ENCODE data around the gene DIDO1.
"Not testable (repeated sequence)": the region's sequence is repeated elsewhere in the genome, so short reads cannot be mapped to it uniquely, and the experiment has no call there.

DIDO1 gene

DNA sequence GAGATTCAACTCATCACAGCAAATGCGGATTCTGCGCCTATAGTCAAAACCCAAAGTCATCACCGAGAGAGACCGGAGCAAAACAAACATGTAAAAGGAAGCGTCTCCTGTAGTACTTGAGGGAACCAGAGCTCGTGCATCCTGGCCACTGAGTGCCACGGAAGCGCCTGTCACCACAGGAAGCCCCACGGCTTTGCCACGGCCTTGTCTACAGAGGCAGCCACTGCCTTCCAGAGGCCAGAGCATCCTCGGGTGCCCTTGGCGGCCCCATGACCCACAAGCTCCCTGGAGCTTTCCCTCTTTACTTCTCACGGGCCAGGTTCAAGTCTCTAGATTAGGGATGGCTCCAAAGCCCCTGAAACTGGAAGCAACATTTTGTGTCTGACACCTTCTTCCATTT, 72.2 kb downstream of the DIDO1 start:
- no peak for DNase-seq (ENCODE audit: low read depth)

DNA sequence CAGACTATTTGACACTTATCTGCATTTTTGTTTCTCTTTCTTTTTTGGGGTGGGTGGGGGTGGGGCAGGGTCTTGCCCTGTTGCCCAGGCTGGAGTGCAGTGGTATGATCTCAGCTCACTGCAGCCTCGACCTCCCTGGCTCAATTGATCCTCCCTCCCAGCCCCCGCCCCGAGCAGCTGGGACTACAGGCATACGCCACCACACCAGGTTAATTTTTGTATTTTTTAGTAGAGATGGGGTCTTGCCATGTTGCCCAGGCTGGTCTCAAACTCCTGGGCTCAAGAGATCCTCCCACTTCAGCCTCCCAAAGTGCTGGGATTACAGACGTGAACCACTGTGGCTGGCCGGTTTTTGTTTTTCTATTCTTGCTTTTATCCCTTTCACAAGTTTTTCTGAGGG, 73.0 kb downstream of the DIDO1 start:
- not testable (repeated sequence) for DNase-seq (ENCODE audit: low read depth)

DNA sequence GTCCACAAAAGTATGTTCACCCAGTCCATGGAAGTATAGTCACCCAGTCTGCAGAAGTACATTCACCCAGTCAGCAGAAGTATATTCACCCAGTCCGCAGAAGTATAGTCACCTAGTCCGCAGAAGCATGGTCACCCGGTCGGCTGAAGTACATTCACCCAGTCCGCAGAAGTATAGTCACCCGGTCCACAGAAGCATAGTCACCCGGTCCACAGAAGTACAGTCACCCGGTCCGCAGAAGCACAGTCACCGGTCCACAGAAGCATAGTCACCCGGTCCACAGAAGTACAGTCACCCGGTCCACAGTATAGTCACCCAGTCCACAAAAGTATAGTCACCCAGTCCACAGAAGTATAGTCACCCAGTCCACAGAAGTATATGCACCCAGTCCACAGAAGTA, 73.5 kb downstream of the DIDO1 start:
- no peak for DNase-seq (ENCODE audit: low read depth)

- DNase-seq (ENCODE audit: low read depth) = no peak
These were observed 74.1 kb downstream of the DIDO1 start for GRCh38 chr20:62852196-62852595.

GRCh38 chr20:62850333-62850974, 75.9 kb downstream of the DIDO1 start:
- no peak for DNase-seq (ENCODE audit: low read depth)

GRCh38 chr20:62849431-62849830, 76.9 kb downstream of the DIDO1 start:
- DNase-seq (ENCODE audit: low read depth) = no peak

DNA sequence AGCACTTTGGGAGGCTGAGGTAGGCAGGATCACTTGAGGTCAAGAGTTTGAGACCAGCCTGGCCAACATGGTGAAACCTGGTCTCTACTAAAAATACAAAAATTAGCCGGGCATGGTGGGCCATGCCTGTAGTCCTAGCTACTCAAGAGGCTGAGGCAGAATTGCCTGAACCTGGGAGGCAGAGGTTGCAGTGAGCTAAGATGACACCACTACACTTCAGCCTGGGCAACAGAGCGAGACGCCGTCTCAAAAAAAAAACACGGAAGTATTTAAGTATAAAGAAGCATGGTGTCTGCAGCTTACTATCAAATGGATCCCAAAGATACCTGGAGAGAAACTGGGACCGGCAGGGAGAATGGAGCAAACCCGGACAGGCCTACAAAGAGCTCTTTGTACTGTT, 77.4 kb downstream of the DIDO1 start:
- DNase-seq (ENCODE audit: low read depth) = not testable (repeated sequence)

GRCh38 chr20:62846166-62846890, 80.0 kb downstream of the DIDO1 start:
- no peak for DNase-seq (ENCODE audit: low read depth)

- DNase-seq (ENCODE audit: low read depth) = peak; percentile 69
These were observed 80.7 kb downstream of the DIDO1 start for GRCh38 chr20:62845416-62846160.

GRCh38 chr20:62844182-62844581, 82.1 kb downstream of the DIDO1 start:
- no peak for DNase-seq (ENCODE audit: low read depth)

DNA sequence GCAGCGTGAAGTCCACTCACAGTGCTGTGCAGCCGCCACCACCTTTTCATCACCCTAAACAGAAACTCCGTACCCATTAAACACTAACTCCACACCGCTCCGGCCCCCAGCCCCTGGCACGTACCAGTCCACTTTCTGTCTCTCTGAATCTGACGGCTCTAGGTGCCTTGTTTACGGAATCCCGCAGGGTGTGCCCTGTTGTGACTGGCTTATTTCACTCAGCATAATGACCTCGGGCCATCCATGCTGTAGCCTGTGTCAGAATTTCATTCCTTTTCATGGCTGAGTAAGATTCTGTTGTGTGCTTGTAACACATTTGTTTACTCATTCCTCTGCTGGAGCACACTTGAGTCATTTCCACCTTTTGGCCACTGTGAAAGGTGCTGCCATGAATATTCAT, 82.6 kb downstream of the DIDO1 start:
- DNase-seq (ENCODE audit: low read depth) = no peak

DNA sequence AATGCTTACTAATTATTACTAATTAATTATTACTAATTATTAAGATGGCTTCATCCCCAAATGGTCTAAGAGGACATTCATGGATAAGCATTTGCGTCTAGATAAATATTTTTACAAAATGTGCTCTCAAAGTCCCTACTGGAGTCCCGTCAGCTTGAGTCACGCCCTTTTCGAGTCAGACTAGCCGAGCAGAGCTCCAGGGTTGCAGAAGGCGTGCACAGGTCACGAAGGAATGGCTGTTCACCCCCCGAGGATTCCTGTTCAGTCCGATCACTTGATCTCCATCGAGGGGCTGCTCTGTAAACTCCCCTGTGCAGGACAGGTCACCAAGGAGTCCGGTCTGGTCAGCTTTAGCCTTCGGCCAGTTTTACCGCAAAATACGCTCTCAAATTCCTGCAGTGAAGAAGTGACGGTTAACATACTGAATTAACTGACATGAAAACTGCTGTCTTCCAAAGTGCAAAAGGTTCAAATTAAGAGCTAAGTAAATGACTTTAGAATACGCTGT, 84.5 kb downstream of the DIDO1 start:
- no peak for DNase-seq (ENCODE audit: low read depth)

DNA sequence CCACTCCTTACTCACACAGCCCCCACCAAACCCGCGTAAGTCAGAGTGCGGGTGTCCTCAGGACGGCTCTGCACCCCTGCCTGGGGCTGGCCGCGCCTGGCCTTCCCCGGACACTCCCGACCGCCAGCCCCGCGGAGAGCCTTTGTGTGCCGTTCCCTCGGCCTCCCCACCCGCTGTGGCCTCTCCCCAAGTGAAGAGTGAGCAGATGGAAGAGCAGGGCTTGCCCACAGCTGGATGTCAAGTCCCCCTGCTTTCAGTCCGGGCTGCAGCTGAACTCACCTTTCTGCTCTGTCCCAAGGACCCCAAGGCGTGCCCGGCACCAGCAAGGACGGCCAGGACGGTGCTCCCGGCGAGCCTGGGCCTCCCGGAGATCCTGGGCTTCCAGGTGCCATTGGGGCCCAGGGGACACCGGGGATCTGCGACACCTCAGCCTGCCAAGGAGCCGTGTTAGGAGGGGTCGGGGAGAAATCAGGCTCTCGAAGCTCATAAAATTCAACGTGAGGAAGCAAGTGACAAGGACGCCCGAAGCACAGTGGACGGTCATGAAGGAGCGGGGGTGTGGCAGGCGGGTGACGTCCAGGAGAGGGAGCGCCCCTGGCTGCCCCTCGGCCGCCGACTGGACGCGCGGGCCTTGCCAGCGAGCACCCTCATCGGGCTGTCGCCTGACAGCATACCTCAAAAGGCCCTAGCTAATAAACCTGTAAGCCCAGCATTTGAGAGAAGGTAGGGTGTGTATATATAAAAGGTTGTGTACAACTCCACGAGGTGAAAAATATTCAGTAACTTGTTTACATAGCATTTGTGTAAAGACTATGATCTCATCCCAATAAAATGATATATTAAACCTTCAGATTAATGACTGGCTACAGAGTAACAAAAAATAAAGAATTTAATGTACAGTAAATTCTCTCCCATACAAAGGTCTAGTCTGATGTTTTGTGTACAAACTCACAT, 85.8 kb downstream of the DIDO1 start:
- no peak for DNase-seq (ENCODE audit: low read depth)

- no peak for DNase-seq (ENCODE audit: low read depth)
These were observed 86.5 kb downstream of the DIDO1 start for GRCh38 chr20:62839816-62840215.

DNA sequence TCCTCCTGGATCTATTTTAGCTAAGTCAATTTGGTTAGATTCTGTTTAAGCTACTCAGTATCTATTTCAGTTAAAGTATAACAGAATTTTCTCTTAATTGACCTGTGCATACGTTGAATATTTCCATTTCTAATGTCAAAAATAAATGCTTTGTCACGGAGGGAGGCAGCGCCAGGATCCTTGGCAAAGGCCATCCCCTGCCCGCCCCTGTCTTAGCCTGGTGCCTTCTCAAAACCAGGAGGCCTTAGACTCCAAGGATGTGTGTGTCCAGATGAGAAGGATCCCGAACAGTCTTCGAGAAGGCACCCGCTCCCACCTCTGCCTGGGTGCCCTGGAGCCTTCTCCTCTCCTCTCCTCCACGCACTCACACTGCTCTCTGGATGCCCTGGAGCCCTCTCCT, 87.0 kb downstream of the DIDO1 start:
- no peak for DNase-seq (ENCODE audit: low read depth)

- DNase-seq (ENCODE audit: low read depth) = peak; percentile 62
These were observed 88.0 kb downstream of the DIDO1 start for GRCh38 chr20:62838128-62838891.

GRCh38 chr20:62837790-62838127, 88.5 kb downstream of the DIDO1 start:
- DNase-seq (ENCODE audit: low read depth) = no peak

- DNase-seq (ENCODE audit: low read depth) = no peak
These were observed 89.3 kb downstream of the DIDO1 start for GRCh38 chr20:62836967-62837490.

- DNase-seq (ENCODE audit: low read depth) = peak; percentile 58
These were observed 90.1 kb downstream of the DIDO1 start for GRCh38 chr20:62835931-62836861.
